NCI-H187 treated with DMSO at 0.1 percent for 48 hours (cell line): Measurements from ENCODE around the gene PAX2.

Experiments
- DNase-seq: peaks from one replicate; lab custom pipeline; 2025; lab: John Stamatoyannopoulos, UW

The PAX2 gene

GRCh38 chr10:100755821-100756220 lies 10.4 kb downstream of the PAX2 start:
- DNase-seq: no peak

GRCh38 chr10:100759331-100759730 lies 13.9 kb downstream of the PAX2 start:
- DNase-seq: no peak

DNA sequence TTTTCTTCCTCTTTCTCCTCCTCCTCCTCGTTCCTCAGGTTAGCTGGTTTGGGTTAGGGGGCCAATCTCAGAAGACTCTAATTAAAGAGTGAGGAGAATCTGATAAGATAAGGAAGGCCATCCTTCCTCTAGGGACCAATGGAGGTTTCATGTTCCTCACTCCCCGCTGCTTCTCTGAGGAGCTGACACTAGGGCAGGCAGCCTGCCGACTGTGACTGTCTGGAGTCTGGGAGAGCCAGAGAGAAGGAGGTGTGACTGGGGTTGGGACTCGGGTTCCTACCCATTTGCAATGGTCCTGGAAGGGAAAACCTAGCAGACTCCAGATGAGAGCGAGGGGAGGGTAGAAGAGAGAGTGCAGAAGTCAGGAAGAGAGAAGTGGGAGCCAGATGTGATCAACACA lies 15.3 kb downstream of the PAX2 start:
- no peak for DNase-seq

DNA sequence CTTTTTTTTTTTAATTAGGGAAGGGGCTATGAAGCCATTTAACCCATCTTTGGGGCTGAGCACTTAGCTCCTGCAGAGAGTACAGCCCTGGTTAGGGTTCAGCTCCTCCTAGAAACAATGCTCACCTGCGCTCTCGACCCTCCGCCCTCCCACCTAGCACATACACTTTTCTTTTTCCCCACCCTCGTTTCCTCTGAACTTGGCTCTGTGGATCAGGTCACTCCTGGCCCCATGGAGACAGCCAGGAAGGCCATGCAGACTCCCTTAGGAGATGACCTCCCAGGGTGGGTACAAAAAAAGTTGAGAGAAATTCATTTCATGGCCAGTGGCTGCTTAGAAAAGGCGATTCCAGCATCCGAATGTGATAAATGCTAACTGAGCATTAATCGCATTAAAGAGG lies 15.8 kb downstream of the PAX2 start:
- DNase-seq: no peak

DNA sequence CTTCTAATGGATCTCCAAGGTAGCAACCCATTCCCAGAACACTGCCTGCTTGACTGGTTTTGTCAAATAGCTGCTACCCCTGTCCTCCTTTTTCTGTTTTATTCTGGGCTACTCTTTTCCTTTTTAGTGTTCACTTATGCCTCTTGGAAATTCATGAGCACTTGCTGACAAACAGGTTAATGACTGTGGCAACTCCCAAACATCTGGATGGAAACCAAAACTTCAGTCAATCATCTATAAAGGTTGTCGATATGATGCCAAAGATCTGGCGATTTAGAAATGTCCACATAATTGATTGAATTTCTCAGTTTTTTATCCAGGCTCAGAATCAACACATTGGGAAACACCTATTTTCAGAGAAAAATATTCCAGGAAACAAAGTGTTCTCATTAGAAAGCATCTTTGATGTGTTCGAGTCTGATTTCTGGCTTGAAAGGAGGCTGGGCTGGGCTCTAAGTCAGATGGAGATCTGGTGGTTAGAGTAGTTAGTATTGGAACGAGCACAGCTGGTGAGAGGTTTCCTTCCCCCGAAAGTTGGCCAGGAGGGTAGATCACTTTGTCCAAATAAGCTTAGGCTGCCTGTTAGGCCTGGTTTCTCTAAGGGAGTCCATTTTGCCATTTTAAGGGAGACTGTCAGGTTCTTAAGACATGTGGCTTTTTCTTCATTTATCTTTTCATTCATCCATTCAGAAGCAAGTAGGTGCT lies 17.8 kb downstream of the PAX2 start:
- DNase-seq: no peak

GRCh38 chr10:100766693-100767421 lies 21.5 kb downstream of the PAX2 start:
- no peak for DNase-seq

GRCh38 chr10:100767422-100767775 lies 22.0 kb downstream of the PAX2 start:
- DNase-seq: no peak

GRCh38 chr10:100769481-100769880 lies 24.1 kb downstream of the PAX2 start:
- DNase-seq: no peak

- DNase-seq: no peak
Observed at GRCh38 chr10:100773646-100774045, 28.3 kb downstream of the PAX2 start.

DNA sequence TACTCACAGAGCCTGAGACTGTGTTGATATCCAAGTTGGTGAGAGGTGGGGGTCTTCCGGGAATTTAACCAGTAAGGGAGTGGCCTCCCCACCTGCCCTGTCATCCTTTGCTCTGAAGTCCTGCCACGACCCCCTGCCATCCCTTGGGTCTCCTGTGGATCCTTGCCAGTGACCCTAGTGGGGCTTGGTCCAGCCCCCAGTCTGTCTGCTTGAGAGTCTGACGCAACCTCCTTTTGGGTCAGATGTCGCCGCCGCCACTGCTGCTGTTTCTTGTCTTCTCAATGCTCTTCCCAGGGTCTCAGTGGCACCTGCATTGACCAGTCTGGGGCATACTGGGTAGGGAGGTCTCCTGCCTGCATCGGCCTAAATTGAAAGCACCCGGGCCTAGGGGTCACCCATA lies 28.8 kb downstream of the PAX2 start:
- no peak for DNase-seq

GRCh38 chr10:100774876-100775275 lies 29.5 kb downstream of the PAX2 start:
- no peak for DNase-seq

- DNase-seq: no peak
Observed at GRCh38 chr10:100775386-100775785, 30.0 kb downstream of the PAX2 start.

GRCh38 chr10:100775871-100776270 lies 30.5 kb downstream of the PAX2 start:
- no peak for DNase-seq

DNA sequence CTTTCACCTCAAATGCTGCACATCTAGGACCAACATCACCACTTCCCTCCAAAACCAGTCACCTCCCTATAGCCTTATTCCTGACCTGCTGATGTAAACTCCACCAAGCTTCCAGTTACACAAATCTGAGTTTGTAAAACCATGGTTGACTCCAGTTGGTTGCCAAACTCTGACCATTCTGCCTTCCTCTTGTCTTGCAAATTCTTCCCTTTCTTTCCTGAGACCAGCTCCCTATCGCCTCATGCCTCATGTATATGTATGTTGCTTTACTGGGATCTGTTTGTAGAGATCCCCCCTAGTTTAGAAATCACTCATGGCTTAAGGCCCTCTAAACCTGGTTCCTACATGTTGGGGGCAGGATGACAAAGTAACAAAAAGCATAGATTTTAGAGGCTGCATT lies 31.3 kb downstream of the PAX2 start:
- DNase-seq: no peak

- DNase-seq: no peak
Observed at GRCh38 chr10:100779329-100779728, 33.9 kb downstream of the PAX2 start.

- DNase-seq: no peak
Observed at GRCh38 chr10:100780324-100780723, 34.9 kb downstream of the PAX2 start.

- no peak for DNase-seq
Observed at GRCh38 chr10:100781145-100781665, 35.8 kb downstream of the PAX2 start.

- no peak for DNase-seq
Observed at GRCh38 chr10:100782461-100783244, 37.3 kb downstream of the PAX2 start.

GRCh38 chr10:100784126-100784525 lies 38.7 kb downstream of the PAX2 start:
- DNase-seq: no peak

DNA sequence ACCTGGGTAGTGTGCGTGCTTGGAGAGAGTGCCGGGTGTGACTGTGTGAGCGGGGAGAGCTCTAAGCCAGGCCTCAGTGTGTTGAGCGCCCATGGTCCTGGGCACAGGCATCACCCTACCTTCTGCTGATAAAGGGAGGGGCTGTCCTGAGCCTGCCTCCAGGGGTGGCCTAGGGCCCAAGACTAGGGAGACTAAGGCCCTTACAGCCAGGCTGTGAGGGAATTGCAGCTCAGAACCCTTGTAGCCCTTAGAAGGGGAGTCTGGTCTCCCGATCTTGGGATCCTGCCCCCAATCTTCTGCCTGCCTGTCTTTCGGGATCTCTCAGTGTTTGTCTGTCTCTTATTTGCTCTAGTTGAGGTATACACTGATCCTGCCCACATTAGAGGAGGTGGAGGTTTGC lies 41.2 kb downstream of the PAX2 start:
- DNase-seq: no peak

DNA sequence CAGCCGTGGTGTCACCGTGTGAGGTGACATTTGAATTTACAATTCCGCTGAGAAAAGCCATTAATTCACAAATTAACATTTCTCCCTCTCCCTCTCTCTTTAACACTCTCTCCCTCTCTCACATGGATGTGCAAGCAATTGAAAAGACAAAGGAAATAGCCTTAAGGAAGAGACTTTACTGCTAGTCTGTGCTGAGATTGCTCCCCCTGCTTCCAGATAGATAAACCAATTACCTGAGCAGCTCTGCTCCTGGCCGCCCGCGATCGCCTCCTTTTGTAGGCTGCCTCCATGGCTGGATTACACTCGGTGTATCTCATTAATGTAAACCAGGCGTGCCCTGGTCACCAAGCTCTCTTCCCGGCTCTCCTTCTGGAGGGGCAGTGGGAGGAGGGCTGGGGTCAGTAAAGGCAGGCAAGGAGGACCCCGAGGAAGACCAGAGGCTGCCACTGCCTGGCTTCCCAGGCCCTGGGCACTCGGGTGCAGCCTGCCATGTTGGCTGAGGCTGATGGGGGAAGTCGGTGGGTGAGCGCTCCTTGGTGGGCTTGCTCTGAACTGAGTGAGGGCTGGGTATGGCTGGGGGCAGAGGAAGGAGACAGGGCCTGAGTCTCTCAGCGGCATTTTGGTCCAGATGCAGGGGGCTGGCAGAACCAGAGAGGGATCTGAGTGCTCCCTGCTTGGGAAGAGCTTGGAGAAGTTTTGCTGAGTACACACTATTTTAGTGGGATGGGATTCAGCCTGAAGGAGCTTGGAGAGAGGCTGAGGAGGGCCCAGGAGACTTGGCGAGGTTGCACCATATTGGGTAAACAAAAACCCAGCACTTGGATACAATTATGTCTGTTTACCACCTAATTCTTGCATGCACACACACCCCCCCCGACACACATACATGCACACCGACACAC lies 42.9 kb downstream of the PAX2 start:
- no peak for DNase-seq

DNA sequence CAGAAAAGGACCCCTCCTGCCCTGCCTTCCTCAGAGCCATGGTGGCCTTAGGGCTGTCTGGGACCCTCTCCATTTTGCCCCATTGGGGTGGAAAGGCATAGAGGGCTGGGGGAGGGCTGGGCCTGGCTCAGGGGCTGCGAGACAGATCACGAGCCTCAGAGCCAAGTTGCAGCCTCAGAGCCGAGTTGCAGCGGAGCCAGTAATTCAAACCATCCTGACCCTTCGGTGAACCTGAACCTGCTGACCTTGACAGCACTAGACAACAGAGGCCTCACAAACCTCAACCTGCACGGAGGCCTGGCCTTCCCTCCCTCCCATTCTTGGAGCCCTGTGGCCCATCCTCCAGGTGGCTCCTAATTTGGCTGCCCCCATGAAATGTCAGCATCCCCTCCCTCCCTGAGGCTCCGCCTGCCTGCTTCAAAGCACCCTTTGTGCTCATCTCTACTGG lies 45.4 kb downstream of the PAX2 start:
- no peak for DNase-seq
